Measurements from ENCODE around the gene DOK5.

DOK5 gene

DNA sequence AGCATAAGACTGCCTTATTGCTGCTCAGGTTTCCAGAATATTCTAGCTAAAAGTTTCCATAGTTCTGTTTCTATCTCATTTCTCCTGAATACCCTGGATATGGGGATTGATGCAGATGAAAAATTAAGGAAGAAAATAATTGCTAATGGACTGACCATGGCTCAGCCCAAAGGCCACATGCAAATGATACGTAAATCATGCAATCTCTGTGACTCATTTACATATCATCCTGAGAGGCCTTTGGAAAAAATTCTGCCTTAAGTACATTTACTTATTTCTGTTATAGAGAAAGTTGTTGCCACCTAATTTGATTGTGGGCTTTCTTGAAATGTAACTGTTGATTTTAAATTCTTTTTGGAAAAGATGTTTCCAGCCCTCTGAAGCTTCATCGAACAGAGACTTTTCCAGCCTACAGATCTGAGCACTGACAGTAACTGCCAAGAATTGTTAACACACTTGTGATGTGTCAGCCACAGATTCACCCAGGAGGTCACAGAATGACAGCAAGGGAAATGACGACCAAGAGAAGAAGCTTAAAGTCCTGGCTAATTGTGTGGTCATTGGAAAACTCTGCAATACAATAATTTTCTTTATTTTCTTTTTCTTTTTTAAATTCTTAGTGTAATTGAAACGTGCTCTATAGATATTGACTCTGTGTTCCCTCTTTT lies 174.8 kb downstream of the DOK5 start:
- DNase-seq, result no peak

DNA sequence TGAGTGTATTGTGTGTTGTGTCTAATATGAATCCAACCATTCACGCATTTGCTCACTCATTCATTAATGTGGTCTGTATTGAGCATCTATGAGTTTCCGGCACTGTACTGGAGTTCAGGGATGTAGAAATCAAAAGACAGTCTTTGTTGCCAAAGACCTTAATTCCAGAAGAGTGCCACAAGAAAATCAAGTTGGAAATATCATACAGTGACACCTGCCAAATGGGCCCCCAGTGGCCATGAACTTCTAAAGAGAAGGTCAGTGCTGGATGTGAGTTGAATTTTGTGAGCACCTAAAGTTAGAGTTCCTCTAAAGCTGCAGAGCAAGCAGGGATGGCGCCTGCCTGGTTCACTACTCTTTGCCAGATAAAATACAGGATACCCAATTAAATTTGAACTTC lies 175.9 kb downstream of the DOK5 start:
- no peak for DNase-seq

DNA sequence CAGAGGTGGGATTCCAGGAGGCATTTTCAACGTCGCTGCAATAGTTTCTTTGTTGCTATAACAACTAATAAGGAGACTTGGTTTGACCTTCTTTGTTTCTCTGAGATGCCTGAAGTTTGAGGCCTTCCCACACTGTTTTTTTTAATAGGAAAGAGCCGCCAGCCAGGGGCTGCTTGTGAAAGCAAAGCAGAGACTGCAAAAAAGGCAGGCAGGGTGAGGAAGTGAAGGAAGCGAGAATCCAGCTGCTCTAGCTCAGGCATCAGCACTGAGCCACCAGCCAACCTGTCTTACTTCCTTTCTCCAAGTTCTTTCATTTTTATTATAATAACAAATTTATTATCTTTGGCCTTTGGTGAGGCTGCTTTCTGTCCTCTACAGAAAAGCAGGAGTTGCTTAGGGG lies 179.1 kb downstream of the DOK5 start:
- no peak for DNase-seq

DNA sequence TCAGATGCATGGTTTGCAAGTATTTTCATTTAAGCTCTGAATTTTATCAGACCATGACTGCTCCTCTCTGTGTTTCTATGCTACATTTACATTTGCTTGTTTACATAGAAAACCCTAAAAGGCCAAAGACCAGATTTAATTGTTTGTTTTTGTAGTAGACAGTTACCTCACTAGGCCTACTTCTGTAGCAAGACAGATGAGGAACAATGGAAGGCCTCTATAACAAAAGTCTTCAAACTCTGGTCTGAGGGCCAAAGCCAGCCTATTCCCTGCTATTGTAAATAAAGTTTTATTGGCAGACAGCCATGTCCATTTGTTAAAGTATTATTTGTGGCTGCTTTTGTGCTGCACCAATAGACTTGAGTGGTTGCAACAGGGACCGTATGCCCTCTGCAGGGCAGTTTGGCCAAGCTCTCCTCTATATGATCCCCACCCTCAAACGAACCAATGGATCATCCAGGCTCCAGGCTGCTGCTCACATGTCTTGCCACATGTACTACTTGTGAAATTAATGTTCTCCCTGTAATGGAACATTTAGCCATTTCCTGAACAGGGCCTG lies 182.0 kb downstream of the DOK5 start:
- no peak for DNase-seq

DNA sequence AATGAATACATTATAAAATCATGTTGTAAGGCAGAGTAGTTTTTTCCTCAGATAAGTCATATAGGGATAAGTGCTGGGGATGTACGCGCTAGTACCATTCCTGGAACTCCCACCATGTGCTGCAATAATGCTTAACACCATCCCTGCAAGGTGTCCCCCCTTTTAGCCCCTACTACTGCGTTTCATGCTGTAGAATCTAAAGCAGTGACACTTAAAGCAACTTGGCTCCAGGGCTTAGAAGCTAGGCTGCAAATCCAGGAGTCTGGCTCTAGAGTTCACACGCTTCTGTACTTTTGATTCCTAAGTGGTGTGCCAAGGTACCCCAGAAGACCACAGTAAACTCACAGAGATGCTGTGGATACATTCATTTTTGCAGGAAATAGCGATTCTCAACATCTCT lies 183.1 kb downstream of the DOK5 start:
- no peak for DNase-seq

DNA sequence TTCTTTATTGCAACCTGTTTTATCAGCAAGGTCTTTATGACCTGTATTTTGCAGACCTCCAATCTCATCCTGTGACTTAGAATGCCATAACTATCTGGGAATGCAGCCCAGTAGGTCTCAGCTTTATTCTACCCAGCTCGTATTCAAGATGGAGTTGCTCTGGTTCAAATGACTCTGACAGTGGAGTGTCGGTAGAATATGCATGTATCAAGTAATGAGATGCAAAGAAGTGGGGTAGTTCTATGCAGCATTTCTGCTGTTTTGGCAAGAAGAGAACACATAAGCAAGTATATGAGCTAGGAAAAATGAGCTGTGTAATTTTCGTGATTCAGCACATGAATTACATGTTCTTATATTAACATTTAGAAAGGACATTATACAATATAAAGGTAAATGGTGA lies 185.9 kb downstream of the DOK5 start:
- no peak for DNase-seq

GRCh38 chr20:54661880-54662465 lies 186.6 kb downstream of the DOK5 start:
- DNase-seq, result no peak

DNA sequence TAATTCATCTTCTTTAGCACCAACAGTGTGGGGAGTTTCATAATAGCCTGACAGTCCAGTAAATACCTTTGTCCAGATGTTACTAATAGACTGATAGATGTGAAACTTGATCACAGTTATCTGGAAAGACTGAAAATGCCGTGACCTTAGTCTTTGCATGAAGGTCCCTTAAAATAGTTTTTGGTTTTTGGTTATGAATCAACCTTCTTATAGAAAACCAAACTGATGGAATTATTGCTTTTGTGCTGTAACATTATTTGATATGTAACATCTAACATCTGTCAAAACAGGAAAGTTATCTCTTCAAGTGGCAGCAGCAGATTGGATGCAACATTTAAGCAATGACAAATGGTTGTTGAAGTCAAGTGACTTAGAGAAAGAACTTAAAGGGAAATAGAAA lies 190.4 kb downstream of the DOK5 start:
- no peak for DNase-seq

DNA sequence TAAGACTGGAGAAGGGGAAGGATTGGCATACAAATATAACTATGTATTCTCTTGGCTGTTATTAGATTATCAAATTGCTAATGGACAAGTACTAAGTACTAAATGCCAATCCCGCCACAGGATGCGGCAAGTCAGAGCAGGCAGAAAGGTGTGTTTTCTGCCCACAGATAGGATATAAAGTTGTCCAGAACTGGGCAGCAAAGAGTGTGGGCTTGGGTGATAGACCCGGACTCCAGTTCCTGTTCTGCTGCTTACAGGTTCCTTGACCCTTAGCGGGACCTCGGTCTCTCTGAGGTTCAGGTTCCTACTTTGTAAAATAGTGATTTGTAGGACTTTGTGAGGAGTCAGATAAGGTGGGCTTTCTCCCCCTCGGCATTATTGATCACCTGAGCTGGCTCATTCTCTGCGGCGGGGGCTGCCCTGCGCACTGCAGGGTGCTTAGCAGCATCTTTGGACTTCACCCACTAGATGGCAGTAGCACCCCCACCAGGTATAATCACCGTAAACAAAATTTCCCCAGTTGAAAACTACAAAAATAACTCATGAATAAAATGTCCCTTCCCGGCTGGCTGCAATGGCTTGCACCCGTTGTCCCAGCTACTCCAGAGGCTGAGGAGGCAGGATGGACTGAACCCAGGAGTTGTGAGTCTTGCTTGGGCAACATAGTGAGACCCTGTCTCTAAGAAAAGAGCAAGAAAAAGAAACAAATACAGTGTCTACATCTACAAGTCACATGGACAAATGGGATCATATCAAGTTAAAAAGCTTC lies 193.1 kb downstream of the DOK5 start:
- no peak for DNase-seq

- DNase-seq, result no peak
These were observed 193.6 kb downstream of the DOK5 start for GRCh38 chr20:54669040-54669363.

DNA sequence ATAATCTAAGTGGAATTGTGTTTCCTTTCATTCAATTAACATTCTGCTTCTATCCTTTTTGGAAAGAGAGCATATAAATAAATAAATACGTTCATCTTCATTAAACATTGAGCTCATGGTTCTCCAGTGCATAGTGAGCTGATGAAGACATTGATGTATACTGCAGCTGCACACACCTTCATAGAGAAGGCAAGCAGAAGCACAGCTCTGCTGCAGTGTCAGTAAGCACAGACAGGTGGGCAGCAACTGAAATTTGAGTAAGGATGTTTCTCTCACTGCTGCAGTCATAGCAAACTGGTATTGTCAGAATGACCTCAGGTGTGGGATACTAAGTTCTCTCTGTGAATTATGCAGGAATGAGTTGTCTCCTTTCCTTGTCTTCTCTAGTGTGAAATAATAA lies 202.9 kb downstream of the DOK5 start:
- no peak for DNase-seq

GRCh38 chr20:54680439-54680838 lies 205.0 kb downstream of the DOK5 start:
- no peak for DNase-seq

DNA sequence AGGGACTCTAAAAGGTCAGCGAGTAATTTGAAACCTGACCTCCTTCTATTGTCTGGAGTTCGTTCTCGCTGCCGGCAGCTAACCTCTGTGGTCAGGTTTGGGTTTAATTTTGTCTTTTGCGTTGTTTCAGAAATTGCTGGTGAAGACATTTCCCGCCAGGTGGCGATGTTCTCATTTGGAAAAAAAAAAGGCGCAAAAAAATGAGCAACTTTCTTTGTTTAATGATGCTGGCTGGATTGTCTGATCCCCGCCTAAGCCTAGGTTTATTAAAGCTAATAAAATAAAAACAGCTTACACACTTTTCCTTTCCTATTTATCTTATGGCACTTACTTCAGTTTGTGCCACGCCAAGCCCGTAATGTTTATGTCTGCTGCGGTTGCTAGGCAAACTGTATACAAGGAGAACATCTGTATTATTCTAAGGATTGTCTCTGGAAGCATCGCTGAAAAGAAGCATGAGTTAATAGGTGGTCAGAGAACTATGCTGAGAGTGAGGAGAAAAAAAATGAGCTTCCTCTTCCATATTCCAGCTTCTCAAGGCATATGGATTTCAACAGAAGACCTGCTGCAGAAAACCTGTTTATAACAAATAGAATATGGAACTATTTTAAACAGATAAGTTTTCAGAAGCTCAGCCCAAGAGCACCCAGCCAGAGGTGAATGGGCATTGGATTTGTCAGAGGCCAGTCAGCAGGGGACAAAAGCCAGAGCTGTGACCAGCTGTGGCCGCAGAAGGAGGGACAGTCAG lies 205.7 kb downstream of the DOK5 start:
- no peak for DNase-seq

GRCh38 chr20:54681869-54682268 lies 206.5 kb downstream of the DOK5 start:
- DNase-seq, result no peak

GRCh38 chr20:54688476-54688875 lies 213.1 kb downstream of the DOK5 start:
- no peak for DNase-seq

- no peak for DNase-seq
These were observed 214.9 kb downstream of the DOK5 start for GRCh38 chr20:54690323-54690722.

DNA sequence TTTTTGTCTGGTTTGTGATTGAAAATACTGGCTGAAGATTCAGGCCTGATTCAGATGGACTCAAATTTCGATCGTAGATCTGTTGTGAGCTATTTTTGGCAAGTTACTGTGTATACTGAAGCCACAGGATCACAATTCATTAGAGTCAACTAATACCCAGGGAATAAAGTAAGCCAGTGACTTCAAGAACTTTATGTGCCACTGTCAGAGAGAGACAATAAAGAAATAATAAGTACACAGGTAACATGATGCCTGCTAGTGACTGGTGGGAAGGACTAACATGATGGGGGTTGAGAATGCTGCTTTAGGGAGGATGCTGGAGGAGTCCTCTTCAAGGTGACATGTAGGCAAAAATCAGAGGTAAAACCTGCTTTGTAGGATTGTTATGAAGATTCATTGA lies 215.9 kb downstream of the DOK5 start:
- no peak for DNase-seq

- no peak for DNase-seq
These were observed 216.9 kb downstream of the DOK5 start for GRCh38 chr20:54692168-54692887.

DNA sequence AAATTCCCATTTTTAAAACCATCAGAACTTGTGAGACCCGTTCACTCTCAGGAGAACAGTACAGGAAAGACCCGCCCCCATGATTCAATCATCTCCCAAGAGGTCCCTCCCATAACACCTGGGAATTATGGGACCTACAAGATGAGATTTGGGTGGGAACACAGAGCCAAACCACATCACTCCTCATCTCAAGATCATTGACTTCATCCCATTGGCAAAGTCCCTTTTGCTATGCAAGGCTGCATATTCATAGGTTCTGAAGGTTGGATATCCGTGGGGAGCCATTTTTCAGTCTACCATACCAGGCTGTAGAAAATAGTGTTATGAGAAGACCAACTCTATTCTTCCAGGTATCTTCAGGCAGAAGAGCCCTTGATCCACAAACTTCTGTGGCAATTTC lies 219.1 kb downstream of the DOK5 start:
- DNase-seq, result no peak

DNA sequence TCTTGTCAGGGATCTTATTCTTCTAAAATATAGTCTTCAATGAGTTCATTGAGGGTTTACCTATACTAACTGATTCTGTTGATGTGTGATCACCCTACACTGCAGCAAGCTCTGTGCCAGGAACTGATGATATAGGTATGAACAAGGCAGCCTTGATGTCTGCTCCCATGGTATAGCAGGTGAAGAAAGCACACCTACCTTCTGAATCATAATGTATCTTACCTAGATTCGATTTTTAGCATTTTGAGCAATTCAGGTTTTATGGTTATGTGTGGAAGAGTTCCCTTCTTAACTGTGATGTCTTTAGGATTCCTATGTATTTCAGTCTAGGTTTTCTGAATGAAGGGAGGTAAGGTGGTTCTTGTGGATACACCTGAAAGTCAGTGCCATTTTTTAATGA lies 223.0 kb downstream of the DOK5 start:
- no peak for DNase-seq
